ENCODE measurements around the gene MT1X. TPM values are rescaled to one million over a fixed set of nuclear protein-coding genes. Genes with fewer than 3 reads are reported as not detected.

The MT1X gene
- total and polyA plus RNA-seq, 2 experiments from 2014 or later, result 39.8 to 127 TPM

GRCh38 chr16:56634715-56635440 lies 47.4 kb upstream of the MT1X start:
- Histone ChIP-seq H4K20me1 (ENCODE audit: insufficient read depth, poor library complexity, severe bottlenecking) (no peaks in the 10 kb centered on the region), H3K4me2 (peak overlapping the region; percentile 73), H3K4me1 (ENCODE audit: insufficient read depth) (peaks cover 13% of the 10 kb centered on the region), H3K4me3 (no peak overlapping the region), H3K9me3 (ENCODE audit: low read depth) (no peaks in the 10 kb centered on the region), H3K9me2 (replicated peaks; ENCODE audit: insufficient read depth) (no peaks in the 10 kb centered on the region), H3K27ac (no peak overlapping the region), H2AFZ (no peak overlapping the region), H3K79me2 (no peaks in the 10 kb centered on the region), H3K36me3 (replicated peaks; ENCODE audit: insufficient read depth, low read depth) (no peaks in the 10 kb centered on the region), H3K27me3 (peaks cover 100% of the 10 kb centered on the region)
- TF ChIP-seq CTCF (IDR thresholded peaks at IDR 0.05; ENCODE audit: poor library complexity) (no peak), EZH2 (IDR thresholded peaks at IDR 0.05; ENCODE audit: borderline replicate concordance) (no peak), EZH2phosphoT487 (IDR thresholded peaks at IDR 0.05; ENCODE audit: low read depth, severe bottlenecking, unreplicated experiment) (peak; percentile 29)
- no peak for DNase-seq (ENCODE audit: low spot score)
- WGBS (ENCODE audit: low lambda C conversion rate, missing lambda C conversion rate), result 5% methylated on average over 42 of the region's 47 CpGs

DNA sequence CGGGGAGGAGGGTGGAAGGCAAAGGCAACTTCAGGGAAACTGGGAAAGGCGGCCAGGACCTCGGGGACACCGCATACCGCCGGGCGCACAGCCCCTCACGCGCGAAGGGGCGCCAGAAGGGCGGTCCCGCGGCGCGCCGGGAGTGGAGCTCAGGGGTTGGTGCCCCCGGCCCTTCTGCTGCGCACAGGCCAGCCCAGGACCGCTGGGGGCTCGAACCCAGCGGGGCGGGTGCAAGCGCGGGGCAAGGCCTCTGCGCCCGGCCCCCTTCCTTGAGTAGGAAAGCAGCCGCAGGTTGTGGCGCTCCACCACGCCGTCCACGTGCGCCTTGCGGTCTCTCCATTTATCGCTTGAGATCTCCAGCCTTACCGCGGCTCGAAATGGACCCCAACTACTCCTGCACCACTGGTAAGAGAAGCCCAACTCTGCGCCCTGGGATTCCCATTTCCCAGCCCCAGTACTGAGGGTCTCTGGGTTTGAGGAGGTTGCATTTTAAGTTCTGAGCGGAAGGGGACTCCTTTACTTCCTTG lies 46.8 kb upstream of the MT1X start:
- Histone ChIP-seq H3K4me1 (ENCODE audit: insufficient read depth) (peaks cover 13% of the 10 kb centered on the region), H3K4me2 (peak overlapping the region; percentile 73), H3K79me2 (no peaks in the 10 kb centered on the region), H3K36me3 (replicated peaks; ENCODE audit: insufficient read depth, low read depth) (no peaks in the 10 kb centered on the region), H2AFZ (no peak overlapping the region), H3K9me2 (replicated peaks; ENCODE audit: insufficient read depth) (no peaks in the 10 kb centered on the region), H3K4me3 (no peak overlapping the region), H4K20me1 (ENCODE audit: insufficient read depth, poor library complexity, severe bottlenecking) (no peaks in the 10 kb centered on the region), H3K27me3 (peaks cover 100% of the 10 kb centered on the region), H3K27ac (no peak overlapping the region), H3K9me3 (ENCODE audit: low read depth) (no peaks in the 10 kb centered on the region)
- peak; percentile 97 for TF ChIP-seq EZH2 (IDR thresholded peaks at IDR 0.05; ENCODE audit: borderline replicate concordance)
- no peak for TF ChIP-seq EZH2phosphoT487 (IDR thresholded peaks at IDR 0.05; ENCODE audit: low read depth, severe bottlenecking, unreplicated experiment)
- no peak for DNase-seq (ENCODE audit: low spot score)
- 3% methylated on average over 22 of the region's 40 CpGs for WGBS (ENCODE audit: low lambda C conversion rate, missing lambda C conversion rate)

DNA sequence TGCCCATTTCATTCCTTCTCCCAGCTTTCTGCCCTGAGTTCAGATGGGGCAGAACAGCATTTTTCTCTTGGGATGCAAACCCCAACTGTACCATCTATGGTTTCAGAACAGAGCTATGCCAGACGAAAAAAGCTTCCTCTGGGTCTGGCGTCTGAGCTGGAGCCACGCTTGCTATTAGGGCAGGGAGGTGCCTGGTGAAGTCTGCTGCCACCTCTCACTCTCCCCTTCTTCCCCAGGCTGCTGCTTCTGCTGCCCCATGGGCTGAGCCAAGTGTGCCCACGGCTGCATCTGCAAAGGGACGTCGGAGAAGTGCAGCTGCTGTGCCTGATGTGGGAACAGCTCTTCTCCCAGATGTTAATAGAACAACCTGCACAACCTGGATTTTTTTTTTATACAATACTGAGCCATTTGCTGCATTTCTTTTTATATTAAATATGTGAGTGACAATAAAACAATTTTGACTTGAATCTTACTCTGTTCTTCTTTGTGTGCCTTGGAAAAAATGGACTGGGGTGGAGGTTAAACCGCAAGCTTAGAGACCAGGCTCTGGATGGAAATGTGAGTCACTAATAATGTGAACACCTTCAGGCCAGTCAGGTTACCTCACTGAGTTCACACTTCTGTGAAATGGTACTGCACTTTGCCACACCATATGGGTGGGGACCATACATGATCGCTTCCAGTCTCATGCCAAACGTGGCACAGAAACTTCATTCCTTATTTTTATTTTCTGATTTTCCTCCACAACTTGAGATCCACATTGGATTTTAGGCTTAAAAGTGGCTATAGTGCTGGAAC lies 45.5 kb upstream of the MT1X start:
- no peak for TF ChIP-seq EZH2 (IDR thresholded peaks at IDR 0.05; ENCODE audit: borderline replicate concordance)
- TF ChIP-seq CTCF (IDR thresholded peaks at IDR 0.05; ENCODE audit: poor library complexity), result no peak
- no peak for TF ChIP-seq EZH2phosphoT487 (IDR thresholded peaks at IDR 0.05; ENCODE audit: low read depth, severe bottlenecking, unreplicated experiment)
- peaks cover 100% of the 10 kb centered on the region for H3K27me3 ChIP-seq
- no peaks in the 10 kb centered on the region for H3K9me3 ChIP-seq (ENCODE audit: low read depth)
- no peak overlapping the region for H3K4me2 ChIP-seq
- H4K20me1 ChIP-seq (ENCODE audit: insufficient read depth, poor library complexity, severe bottlenecking), result no peaks in the 10 kb centered on the region
- no peak for DNase-seq (ENCODE audit: low spot score)
- H3K9me2 ChIP-seq (replicated peaks; ENCODE audit: insufficient read depth), result no peaks in the 10 kb centered on the region
- H3K4me1 ChIP-seq (ENCODE audit: insufficient read depth), result peaks cover 13% of the 10 kb centered on the region
- no peak overlapping the region for H3K27ac ChIP-seq
- no peak overlapping the region for H2AFZ ChIP-seq
- WGBS (ENCODE audit: low lambda C conversion rate, missing lambda C conversion rate), result 28% methylated on average over 9 of the region's 9 CpGs
- no peak overlapping the region for H3K4me3 ChIP-seq
- H3K79me2 ChIP-seq, result no peaks in the 10 kb centered on the region
- H3K36me3 ChIP-seq (replicated peaks; ENCODE audit: insufficient read depth, low read depth), result no peaks in the 10 kb centered on the region

Measured in hepatocyte (in vitro differentiated cells).